Measurements from ENCODE around the gene ACOXL. TPM values are rescaled to one million over a fixed set of nuclear protein-coding genes. Genes with fewer than 3 reads are reported as not detected.

The ACOXL gene
- total and polyA plus RNA-seq, 5 donors from 2014 or later = 0.17 TPM; not detected in 4

GRCh38 chr2:110714452-110715224 lies 17.7 kb upstream of the ACOXL start:
- Histone ChIP-seq H3K4me1 (ENCODE audit: control insufficient read depth, insufficient read depth, low read length, poor library complexity, severe bottlenecking) (no peaks in the 10 kb centered on the region), H3K4me3 (ENCODE audit: low read depth, low read length) (no peak overlapping the region), H3K27me3 (ENCODE audit: control insufficient read depth, insufficient read depth, low read length) (peaks cover 40% of the 10 kb centered on the region), H3K9me3 (ENCODE audit: control insufficient read depth in 2 of 2, low read length in 2 of 2) (no peaks in the 10 kb centered on the region), H3K36me3 (ENCODE audit: control insufficient read depth, insufficient read depth, low read length) (no peaks in the 10 kb centered on the region), H3K27ac (ENCODE audit: insufficient read depth, low read length, poor library complexity, severe bottlenecking) (no peak overlapping the region)
- peaks cover 85% of the 10 kb centered on the region for H3K27me3 Mint-ChIP-seq
- DNase-seq = no peak
- no peaks in the 10 kb centered on the region for H3K36me3 Mint-ChIP-seq
- no peak for ATAC-seq (ENCODE audit: low read depth in 2 of 2)
- H3K9me3 Mint-ChIP-seq = peaks cover 0 to 3% (median 0%) of the 10 kb centered on the region in 7 donors
- no peak overlapping the region for H3K27ac Mint-ChIP-seq
- H3K4me3 Mint-ChIP-seq = no peak overlapping the region
- no peaks in the 10 kb centered on the region for H3K4me1 Mint-ChIP-seq

GRCh38 chr2:110716959-110717645 lies 15.3 kb upstream of the ACOXL start:
- Histone ChIP-seq H3K4me3 (ENCODE audit: low read depth, low read length) (no peak overlapping the region), H3K36me3 (ENCODE audit: control insufficient read depth, insufficient read depth, low read length) (no peaks in the 10 kb centered on the region), H3K4me1 (ENCODE audit: control insufficient read depth, insufficient read depth, low read length, poor library complexity, severe bottlenecking) (no peaks in the 10 kb centered on the region), H3K27me3 (ENCODE audit: control insufficient read depth, insufficient read depth, low read length) (peaks cover 34% of the 10 kb centered on the region), H3K27ac (ENCODE audit: insufficient read depth, low read length, poor library complexity, severe bottlenecking) (no peak overlapping the region), H3K9me3 (ENCODE audit: control insufficient read depth in 2 of 2, low read length in 2 of 2) (no peaks in the 10 kb centered on the region)
- H3K4me3 Mint-ChIP-seq = no peak overlapping the region
- no peaks in the 10 kb centered on the region for H3K4me1 Mint-ChIP-seq
- H3K9me3 Mint-ChIP-seq = peaks cover 0 to 3% (median 0%) of the 10 kb centered on the region in 7 donors
- peaks cover 88% of the 10 kb centered on the region for H3K27me3 Mint-ChIP-seq
- H3K27ac Mint-ChIP-seq = no peak overlapping the region
- ATAC-seq (ENCODE audit: low read depth in 2 of 2) = no peak
- no peak for DNase-seq
- H3K36me3 Mint-ChIP-seq = no peaks in the 10 kb centered on the region

GRCh38 chr2:110717734-110718133 lies 14.6 kb upstream of the ACOXL start:
- Mint-ChIP-seq H3K27me3 (peaks cover 90% of the 10 kb centered on the region), H3K9me3 (peaks cover 0 to 3% (median 0%) of the 10 kb centered on the region in 7 donors), H3K4me3 (no peak overlapping the region), H3K4me1 (no peaks in the 10 kb centered on the region), H3K36me3 (no peaks in the 10 kb centered on the region), H3K27ac (no peak overlapping the region)
- Histone ChIP-seq H3K27ac (ENCODE audit: insufficient read depth, low read length, poor library complexity, severe bottlenecking) (no peak overlapping the region), H3K4me1 (ENCODE audit: control insufficient read depth, insufficient read depth, low read length, poor library complexity, severe bottlenecking) (no peaks in the 10 kb centered on the region), H3K4me3 (ENCODE audit: low read depth, low read length) (no peak overlapping the region), H3K36me3 (ENCODE audit: control insufficient read depth, insufficient read depth, low read length) (no peaks in the 10 kb centered on the region), H3K9me3 (ENCODE audit: control insufficient read depth in 2 of 2, low read length in 2 of 2) (no peaks in the 10 kb centered on the region), H3K27me3 (ENCODE audit: control insufficient read depth, insufficient read depth, low read length) (peaks cover 33% of the 10 kb centered on the region)
- DNase-seq (no peak), ATAC-seq (ENCODE audit: low read depth in 2 of 2) (no peak)

- Mint-ChIP-seq H3K36me3 (no peaks in the 10 kb centered on the region), H3K9me3 (peaks cover 0 to 3% (median 0%) of the 10 kb centered on the region in 7 donors), H3K27me3 (peaks cover 83% of the 10 kb centered on the region), H3K4me3 (no peak overlapping the region), H3K4me1 (no peaks in the 10 kb centered on the region), H3K27ac (no peak overlapping the region)
- Histone ChIP-seq H3K4me3 (ENCODE audit: low read depth, low read length) (no peak overlapping the region), H3K36me3 (ENCODE audit: control insufficient read depth, insufficient read depth, low read length) (no peaks in the 10 kb centered on the region), H3K27me3 (ENCODE audit: control insufficient read depth, insufficient read depth, low read length) (peaks cover 32% of the 10 kb centered on the region), H3K4me1 (ENCODE audit: control insufficient read depth, insufficient read depth, low read length, poor library complexity, severe bottlenecking) (no peaks in the 10 kb centered on the region), H3K9me3 (ENCODE audit: control insufficient read depth in 2 of 2, low read length in 2 of 2) (no peaks in the 10 kb centered on the region), H3K27ac (ENCODE audit: insufficient read depth, low read length, poor library complexity, severe bottlenecking) (no peak overlapping the region)
- no peak for DNase-seq
- ATAC-seq (ENCODE audit: low read depth in 2 of 2) = no peak
Observed at GRCh38 chr2:110718382-110718781, 14.0 kb upstream of the ACOXL start.

- Histone ChIP-seq H3K36me3 (ENCODE audit: control insufficient read depth, insufficient read depth, low read length) (no peaks in the 10 kb centered on the region), H3K4me1 (ENCODE audit: control insufficient read depth, insufficient read depth, low read length, poor library complexity, severe bottlenecking) (no peaks in the 10 kb centered on the region), H3K27ac (ENCODE audit: insufficient read depth, low read length, poor library complexity, severe bottlenecking) (no peak overlapping the region), H3K9me3 (ENCODE audit: control insufficient read depth in 2 of 2, low read length in 2 of 2) (no peaks in the 10 kb centered on the region), H3K27me3 (ENCODE audit: control insufficient read depth, insufficient read depth, low read length) (peaks cover 32% of the 10 kb centered on the region), H3K4me3 (ENCODE audit: low read depth, low read length) (no peak overlapping the region)
- no peak overlapping the region for H3K4me3 Mint-ChIP-seq
- H3K36me3 Mint-ChIP-seq = no peaks in the 10 kb centered on the region
- no peaks in the 10 kb centered on the region for H3K4me1 Mint-ChIP-seq
- DNase-seq (no peak), ATAC-seq (ENCODE audit: low read depth in 2 of 2) (no peak)
- H3K27me3 Mint-ChIP-seq = peaks cover 82% of the 10 kb centered on the region
- no peak overlapping the region for H3K27ac Mint-ChIP-seq
- peaks cover 0 to 3% (median 0%) of the 10 kb centered on the region in 7 donors for H3K9me3 Mint-ChIP-seq
Observed at GRCh38 chr2:110718990-110719389, 13.4 kb upstream of the ACOXL start.

- no peak overlapping the region for H3K4me3 ChIP-seq (ENCODE audit: low read depth, low read length)
- peaks cover 69% of the 10 kb centered on the region for H3K27me3 Mint-ChIP-seq
Observed at GRCh38 chr2:110720547-110720946, 11.8 kb upstream of the ACOXL start.

GRCh38 chr2:110724820-110725219 lies 7.6 kb upstream of the ACOXL start:
- Histone ChIP-seq H3K36me3 (ENCODE audit: control insufficient read depth, insufficient read depth, low read length) (no peaks in the 10 kb centered on the region), H3K27ac (ENCODE audit: insufficient read depth, low read length, poor library complexity, severe bottlenecking) (no peak overlapping the region), H3K4me3 (ENCODE audit: low read depth, low read length) (no peak overlapping the region), H3K4me1 (ENCODE audit: control insufficient read depth, insufficient read depth, low read length, poor library complexity, severe bottlenecking) (no peaks in the 10 kb centered on the region), H3K27me3 (ENCODE audit: control insufficient read depth, insufficient read depth, low read length) (peaks cover 16% of the 10 kb centered on the region), H3K9me3 (ENCODE audit: control insufficient read depth in 2 of 2, low read length in 2 of 2) (no peaks in the 10 kb centered on the region)
- Mint-ChIP-seq H3K9me3 (no peaks in the 10 kb centered on the region), H3K4me1 (no peaks in the 10 kb centered on the region), H3K27ac (no peak overlapping the region), H3K36me3 (no peaks in the 10 kb centered on the region), H3K4me3 (no peak overlapping the region), H3K27me3 (peaks cover 50% of the 10 kb centered on the region)
- DNase-seq (no peak), ATAC-seq (ENCODE audit: low read depth in 2 of 2) (no peak)

More at GRCh38 chr2:110720547-110720946, 11.8 kb upstream of the ACOXL start:
- H3K36me3 ChIP-seq (ENCODE audit: control insufficient read depth, insufficient read depth, low read length) = no peaks in the 10 kb centered on the region
- peaks cover 26% of the 10 kb centered on the region for H3K27me3 ChIP-seq (ENCODE audit: control insufficient read depth, insufficient read depth, low read length)
- no peaks in the 10 kb centered on the region for H3K9me3 ChIP-seq (ENCODE audit: control insufficient read depth in 2 of 2, low read length in 2 of 2)
- DNase-seq = no peak
- Mint-ChIP-seq H3K9me3 (peaks cover 0 to 3% (median 0%) of the 10 kb centered on the region in 7 donors), H3K4me1 (no peaks in the 10 kb centered on the region), H3K4me3 (no peak overlapping the region), H3K27ac (no peak overlapping the region), H3K36me3 (no peaks in the 10 kb centered on the region)
- ATAC-seq (ENCODE audit: low read depth in 2 of 2) = no peak
- H3K27ac ChIP-seq (ENCODE audit: insufficient read depth, low read length, poor library complexity, severe bottlenecking) = no peak overlapping the region
- no peaks in the 10 kb centered on the region for H3K4me1 ChIP-seq (ENCODE audit: control insufficient read depth, insufficient read depth, low read length, poor library complexity, severe bottlenecking)
